Stimulated activated CD4-positive, alpha-beta T cell treated with anti-CD3 and anti-CD28 coated beads, TNF-alpha, amount 100 ng/mL, for 48 hours (primary cell): ENCODE results near the gene RUNDC1.

Experiments used
- DNase-seq, 3 donors: peaks; one replicate each; pipeline ENCODE4 v3.0.0-alpha.2; 2020; ENCODE audit warnings: low read depth in 3 of 3

Gene RUNDC1

GRCh38 chr17:43042025-43042628 is 61.8 kb downstream of the RUNDC1 start:
- no peak for DNase-seq
